LoVo (cell line): ENCODE measurements around the gene SV2B.

ENCODE experiments used
- DNase-seq: peaks from one replicate; pipeline ENCODE4 v3.0.0-alpha.2; 2016; ENCODE audit warnings: low spot score

SV2B gene

GRCh38 chr15:91192690-91193377 lies 92.8 kb downstream of the SV2B start:
- DNase-seq = no peak

GRCh38 chr15:91193378-91193720 lies 93.3 kb downstream of the SV2B start:
- no peak for DNase-seq

GRCh38 chr15:91196127-91196526 lies 96.1 kb downstream of the SV2B start:
- DNase-seq = no peak

- no peak for DNase-seq
These were observed 96.7 kb downstream of the SV2B start for GRCh38 chr15:91196768-91197167.

GRCh38 chr15:91199511-91199910 lies 99.5 kb downstream of the SV2B start:
- no peak for DNase-seq

GRCh38 chr15:91200101-91200754 lies 100.2 kb downstream of the SV2B start:
- DNase-seq = no peak

GRCh38 chr15:91202510-91203102 lies 102.5 kb downstream of the SV2B start:
- no peak for DNase-seq

GRCh38 chr15:91203619-91204203 lies 103.7 kb downstream of the SV2B start:
- DNase-seq = no peak

GRCh38 chr15:91208371-91208770 lies 108.3 kb downstream of the SV2B start:
- DNase-seq = no peak

GRCh38 chr15:91209318-91209717 lies 109.3 kb downstream of the SV2B start:
- no peak for DNase-seq

- DNase-seq = no peak
These were observed 109.7 kb downstream of the SV2B start for GRCh38 chr15:91209726-91210125.

- DNase-seq = no peak
These were observed 114.9 kb downstream of the SV2B start for GRCh38 chr15:91214675-91215590.

- no peak for DNase-seq
These were observed 115.9 kb downstream of the SV2B start for GRCh38 chr15:91216000-91216399.

- DNase-seq = no peak
These were observed 119.1 kb downstream of the SV2B start for GRCh38 chr15:91219206-91219605.

- no peak for DNase-seq
These were observed 122.0 kb downstream of the SV2B start for GRCh38 chr15:91222052-91222451.

GRCh38 chr15:91223863-91224262 lies 123.8 kb downstream of the SV2B start:
- DNase-seq = no peak

GRCh38 chr15:91224755-91225380 lies 124.8 kb downstream of the SV2B start:
- peak; percentile 34 for DNase-seq

- DNase-seq = no peak
These were observed 125.7 kb downstream of the SV2B start for GRCh38 chr15:91225741-91226140.

GRCh38 chr15:91227117-91227516 lies 127.1 kb downstream of the SV2B start:
- DNase-seq = no peak

GRCh38 chr15:91227766-91228165 lies 127.7 kb downstream of the SV2B start:
- no peak for DNase-seq

- DNase-seq = no peak
These were observed 128.3 kb downstream of the SV2B start for GRCh38 chr15:91228383-91228782.

GRCh38 chr15:91228890-91229289 lies 128.8 kb downstream of the SV2B start:
- no peak for DNase-seq
